ENCODE results near the gene ADGRB3. TPM values are rescaled to one million over a fixed set of nuclear protein-coding genes. Genes with fewer than 3 reads are reported as not detected.

The ADGRB3 gene
- total RNA-seq, 3 donors from 2014 or later, result 0.43 to 7.8 (median 0.72) TPM

GRCh38 chr6:69314001-69314400 lies 678.9 kb downstream of the ADGRB3 start:
- intact Hi-C loops (cut with DNase I, micrococcal nuclease), result no loop called here
- no peak for ATAC-seq

GRCh38 chr6:69314531-69314930 lies 679.4 kb downstream of the ADGRB3 start:
- no peaks in the 10 kb centered on the region for H3K4me1 ChIP-seq (ENCODE audit: low read depth)
- ATAC-seq, result no peak
- no peaks in the 10 kb centered on the region for H3K9me3 ChIP-seq
- no peaks in the 10 kb centered on the region for H3K36me3 ChIP-seq (ENCODE audit: low read depth)
- no peak for DNase-seq
- H3K4me3 ChIP-seq, result no peak overlapping the region
- intact Hi-C loops (cut with DNase I, micrococcal nuclease), result no loop called here
- TF ChIP-seq, protein P1, sequence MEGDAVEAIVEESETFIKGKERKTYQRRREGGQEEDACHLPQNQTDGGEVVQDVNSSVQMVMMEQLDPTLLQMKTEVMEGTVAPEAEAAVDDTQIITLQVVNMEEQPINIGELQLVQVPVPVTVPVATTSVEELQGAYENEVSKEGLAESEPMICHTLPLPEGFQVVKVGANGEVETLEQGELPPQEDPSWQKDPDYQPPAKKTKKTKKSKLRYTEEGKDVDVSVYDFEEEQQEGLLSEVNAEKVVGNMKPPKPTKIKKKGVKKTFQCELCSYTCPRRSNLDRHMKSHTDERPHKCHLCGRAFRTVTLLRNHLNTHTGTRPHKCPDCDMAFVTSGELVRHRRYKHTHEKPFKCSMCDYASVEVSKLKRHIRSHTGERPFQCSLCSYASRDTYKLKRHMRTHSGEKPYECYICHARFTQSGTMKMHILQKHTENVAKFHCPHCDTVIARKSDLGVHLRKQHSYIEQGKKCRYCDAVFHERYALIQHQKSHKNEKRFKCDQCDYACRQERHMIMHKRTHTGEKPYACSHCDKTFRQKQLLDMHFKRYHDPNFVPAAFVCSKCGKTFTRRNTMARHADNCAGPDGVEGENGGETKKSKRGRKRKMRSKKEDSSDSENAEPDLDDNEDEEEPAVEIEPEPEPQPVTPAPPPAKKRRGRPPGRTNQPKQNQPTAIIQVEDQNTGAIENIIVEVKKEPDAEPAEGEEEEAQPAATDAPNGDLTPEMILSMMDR (IDR thresholded peaks at IDR 0.05), result no peak

More at GRCh38 chr6:69314001-69314400, 678.9 kb downstream of the ADGRB3 start:
- no peaks in the 10 kb centered on the region for H3K4me1 ChIP-seq (ENCODE audit: low read depth)
- no peak for DNase-seq
- TF ChIP-seq, protein P1 (IDR thresholded peaks at IDR 0.05), result no peak
- H3K36me3 ChIP-seq (ENCODE audit: low read depth), result no peaks in the 10 kb centered on the region
- H3K4me3 ChIP-seq, result no peak overlapping the region
- H3K9me3 ChIP-seq, result no peaks in the 10 kb centered on the region

DNA sequence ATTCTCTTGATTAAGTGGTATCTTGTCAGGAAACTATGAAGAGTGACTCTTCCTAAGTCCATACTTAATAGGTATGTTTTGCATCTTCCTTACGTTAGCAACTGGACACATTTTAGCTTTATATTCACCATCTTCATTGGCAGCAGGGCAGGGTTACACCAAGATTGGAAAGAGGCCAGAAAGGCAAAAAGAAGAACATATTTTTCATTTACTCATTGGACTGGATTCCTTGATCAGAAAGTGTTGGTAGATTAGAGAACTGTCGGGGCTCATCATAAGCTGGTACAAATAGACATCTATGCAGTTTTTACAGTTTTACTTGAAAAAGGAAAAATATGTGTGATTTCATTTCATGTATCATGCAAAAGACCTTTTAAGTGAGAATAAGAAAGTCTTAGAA lies 696.8 kb downstream of the ADGRB3 start:
- TF ChIP-seq, protein P1 (IDR thresholded peaks at IDR 0.05), result no peak
- DNase-seq (no peak), ATAC-seq (no peak)
- intact Hi-C loops (cut with DNase I, micrococcal nuclease), result no loop called here
- Histone ChIP-seq H3K4me3 (no peak overlapping the region), H3K9me3 (no peaks in the 10 kb centered on the region), H3K4me1 (ENCODE audit: low read depth) (no peaks in the 10 kb centered on the region), H3K36me3 (ENCODE audit: low read depth) (no peaks in the 10 kb centered on the region)

DNA sequence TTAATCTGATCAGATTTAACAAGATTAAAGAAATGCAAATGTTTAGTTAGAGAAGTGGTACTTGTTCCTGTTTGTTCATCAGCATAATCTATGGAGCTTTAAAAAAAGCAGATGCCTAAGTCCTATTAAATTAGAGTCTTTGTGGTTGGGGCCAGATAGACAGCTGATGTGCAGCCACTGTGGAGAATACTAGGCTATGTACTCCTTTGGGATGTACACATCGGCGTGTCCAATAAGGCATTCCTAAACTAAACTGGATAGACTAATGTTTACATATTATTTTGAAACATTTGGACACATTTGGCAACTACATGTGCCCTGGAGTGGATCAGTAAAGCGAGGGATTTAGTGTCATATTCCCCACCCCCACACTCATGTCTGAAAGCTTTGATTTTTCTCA lies 702.2 kb downstream of the ADGRB3 start:
- TF ChIP-seq, protein P1 (IDR thresholded peaks at IDR 0.05), result no peak
- Histone ChIP-seq H3K4me1 (ENCODE audit: low read depth) (no peaks in the 10 kb centered on the region), H3K36me3 (ENCODE audit: low read depth) (no peaks in the 10 kb centered on the region), H3K4me3 (no peak overlapping the region), H3K9me3 (no peaks in the 10 kb centered on the region)
- intact Hi-C loops (cut with DNase I, micrococcal nuclease), result no loop called here
- DNase-seq (no peak), ATAC-seq (no peak)

- intact Hi-C loops (cut with DNase I, micrococcal nuclease), result no loop called here
Measured at GRCh38 chr6:69338431-69339162, 703.5 kb downstream of the ADGRB3 start.

More at GRCh38 chr6:69338431-69339162, 703.5 kb downstream of the ADGRB3 start:
- TF ChIP-seq, protein P1 (IDR thresholded peaks at IDR 0.05), result no peak
- no peak for ATAC-seq
- H3K9me3 ChIP-seq, result no peaks in the 10 kb centered on the region
- DNase-seq, result no peak
- no peaks in the 10 kb centered on the region for H3K4me1 ChIP-seq (ENCODE audit: low read depth)
- no peaks in the 10 kb centered on the region for H3K36me3 ChIP-seq (ENCODE audit: low read depth)
- no peak overlapping the region for H3K4me3 ChIP-seq

Data from mucosa of descending colon (tissue), 3 donors.